NCI-H748 (cell line): ENCODE measurements around the gene OTP.

Experiments
- DNase-seq: peaks from one replicate; lab custom pipeline; 2025; ENCODE audit not compliant: unreplicated experiment; lab: John Stamatoyannopoulos, UW

The OTP gene

GRCh38 chr5:77640589-77641396, 2.3 kb upstream of the OTP start:
- DNase-seq = no peak

DNA sequence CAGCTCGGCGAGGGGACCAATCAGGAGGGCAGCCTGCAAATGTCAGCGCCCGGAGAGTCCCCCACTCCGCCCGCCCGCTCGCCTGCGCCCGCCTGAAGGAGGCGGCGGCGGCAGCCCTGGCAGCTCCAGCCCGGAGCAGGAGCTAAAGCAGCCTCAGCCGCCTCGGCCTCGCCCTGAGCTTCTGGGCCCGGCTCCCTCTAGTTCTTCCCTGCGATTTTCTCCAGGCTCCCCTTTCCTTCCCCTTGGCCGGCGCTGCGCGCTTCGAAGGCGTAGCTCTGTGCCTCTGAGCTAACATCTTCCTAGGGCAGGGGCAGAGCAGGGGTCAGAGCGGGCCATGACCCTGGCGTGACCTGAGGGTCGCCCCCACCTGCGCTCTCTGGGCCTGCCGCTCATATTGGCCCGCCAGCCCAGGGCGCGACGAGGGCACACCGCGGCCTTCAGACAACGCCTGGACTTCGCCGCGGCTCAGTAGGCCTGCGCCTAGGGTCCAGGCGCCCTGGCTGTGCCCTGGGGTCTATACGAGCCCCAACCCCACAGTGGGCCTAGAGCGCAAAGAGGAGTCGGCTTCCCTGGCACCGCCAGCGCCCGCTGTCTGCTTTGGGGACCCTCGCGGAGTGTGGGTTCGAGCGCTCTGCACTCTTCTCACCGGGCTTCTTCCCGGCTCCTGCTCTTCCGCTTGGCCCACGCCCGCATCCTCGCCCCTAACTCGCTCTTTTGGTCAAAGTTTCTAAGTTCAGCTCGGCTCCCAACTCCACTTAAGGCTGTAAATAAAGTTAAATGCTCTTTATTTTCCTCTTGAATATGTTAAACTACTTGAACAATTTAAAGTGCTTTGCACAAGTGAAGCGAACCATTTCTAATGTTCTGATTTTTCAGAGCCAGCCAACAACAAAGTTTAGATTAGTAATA, 504 bp upstream of the OTP start:
- DNase-seq = no peak

DNA sequence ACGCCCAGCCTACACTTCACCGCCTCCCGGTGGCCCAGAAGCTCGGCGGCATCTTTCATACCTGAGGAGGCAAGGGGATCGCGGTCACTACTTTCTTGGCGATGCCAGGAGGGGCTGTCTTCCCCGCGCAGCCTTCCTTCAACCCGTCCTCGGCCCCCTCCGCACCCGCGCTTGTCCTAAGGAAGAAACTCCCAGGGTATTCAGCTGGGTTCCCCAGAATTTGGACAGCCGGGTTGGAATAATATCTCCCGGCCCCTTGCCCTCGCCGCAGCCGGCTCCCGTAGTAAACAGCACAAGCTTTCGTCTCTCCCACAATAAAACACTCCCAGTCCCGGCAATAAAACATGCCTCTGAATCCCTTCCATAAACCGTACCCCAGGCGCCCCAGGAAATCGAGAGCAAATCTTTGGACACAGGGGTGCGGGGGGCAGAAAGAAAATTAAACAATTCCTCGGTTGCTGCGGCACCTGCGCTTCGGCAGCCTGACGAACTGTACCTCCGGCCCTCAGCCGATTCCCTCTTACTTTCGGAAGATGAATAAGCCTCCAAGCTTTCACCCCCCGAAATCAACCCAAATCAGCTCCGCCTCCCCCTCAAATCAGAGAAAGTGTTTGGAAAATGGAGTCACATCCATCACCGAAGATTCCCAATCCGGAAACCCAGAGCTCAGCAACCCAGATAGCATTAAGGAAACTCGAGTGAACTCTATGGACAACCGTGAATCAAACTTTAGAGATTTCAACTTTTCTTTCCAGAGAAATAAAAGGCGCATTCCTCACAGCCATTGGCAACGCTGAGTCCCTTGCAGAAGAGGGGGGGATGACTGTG, 1.1 kb downstream of the OTP start:
- DNase-seq = no peak

DNA sequence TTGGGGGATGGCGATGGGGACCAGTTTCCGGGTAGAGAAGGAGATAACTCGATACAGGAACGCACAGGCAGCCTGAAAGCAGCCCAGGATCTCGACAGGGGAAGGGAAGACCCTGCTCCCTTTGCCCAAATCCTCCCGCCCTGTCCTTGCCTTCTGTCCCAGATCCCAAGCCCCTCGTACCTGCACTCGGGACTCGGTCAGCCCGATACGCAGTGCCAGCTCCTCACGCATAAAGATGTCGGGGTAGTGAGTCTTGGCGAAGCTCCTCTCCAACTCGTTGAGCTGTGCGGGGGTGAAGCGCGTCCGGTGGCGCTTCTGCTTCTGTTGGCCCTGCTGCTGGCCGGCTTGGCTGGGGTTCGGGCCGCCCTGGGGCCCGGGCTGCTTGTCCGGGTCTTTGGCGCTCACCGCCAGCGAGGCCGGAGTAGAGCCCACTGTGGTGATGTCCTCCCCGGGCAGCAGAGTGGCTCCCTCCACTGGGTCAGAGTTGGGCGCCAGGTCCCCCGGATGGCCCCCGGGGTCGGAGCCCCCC, 1.8 kb downstream of the OTP start:
- no peak for DNase-seq

DNA sequence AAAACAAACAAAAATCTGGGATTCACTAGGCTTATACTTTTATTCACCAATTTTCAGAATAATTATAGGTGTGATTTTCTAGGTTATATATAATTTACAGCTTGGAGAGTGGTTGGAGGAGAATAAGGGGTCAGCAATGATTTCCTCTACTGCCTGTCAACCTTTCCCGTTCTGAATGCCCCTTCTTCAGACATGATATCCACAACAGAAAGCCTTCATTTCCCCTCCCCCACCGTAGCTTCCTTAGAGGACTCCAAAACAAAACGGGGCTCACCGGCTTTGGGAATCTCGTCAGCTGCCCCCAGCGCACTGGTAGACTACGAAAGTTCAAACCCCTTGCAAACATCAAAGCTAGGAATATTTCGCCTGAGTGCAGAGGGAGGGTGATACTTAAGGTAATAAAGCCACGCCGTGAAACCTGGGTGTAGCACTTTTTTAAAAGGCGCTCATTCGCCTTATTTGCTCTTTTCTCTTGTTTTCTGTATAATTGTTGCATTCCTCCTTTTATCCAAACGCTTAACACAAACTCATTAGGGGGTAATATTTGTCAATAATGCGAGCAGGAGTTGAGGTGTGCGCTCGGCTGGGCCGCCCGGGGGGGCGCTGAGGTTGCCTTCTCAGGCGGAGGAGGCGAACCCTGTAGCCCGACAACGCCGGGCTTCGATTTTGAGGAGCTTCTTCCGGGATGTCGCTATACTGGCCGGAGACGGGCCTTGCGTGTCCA, 2.4 kb downstream of the OTP start:
- no peak for DNase-seq

- DNase-seq = no peak
Measured at GRCh38 chr5:77635067-77635916, 3.2 kb downstream of the OTP start.

GRCh38 chr5:77633709-77634108, 4.8 kb downstream of the OTP start:
- no peak for DNase-seq

- DNase-seq = no peak
Measured at GRCh38 chr5:77633207-77633675, 5.3 kb downstream of the OTP start.

GRCh38 chr5:77632526-77633206, 5.8 kb downstream of the OTP start:
- no peak for DNase-seq

GRCh38 chr5:77630114-77630680, 8.3 kb downstream of the OTP start:
- DNase-seq = peak; percentile 92

- peak; percentile 83 for DNase-seq
Measured at GRCh38 chr5:77629509-77630113, 8.9 kb downstream of the OTP start.

DNA sequence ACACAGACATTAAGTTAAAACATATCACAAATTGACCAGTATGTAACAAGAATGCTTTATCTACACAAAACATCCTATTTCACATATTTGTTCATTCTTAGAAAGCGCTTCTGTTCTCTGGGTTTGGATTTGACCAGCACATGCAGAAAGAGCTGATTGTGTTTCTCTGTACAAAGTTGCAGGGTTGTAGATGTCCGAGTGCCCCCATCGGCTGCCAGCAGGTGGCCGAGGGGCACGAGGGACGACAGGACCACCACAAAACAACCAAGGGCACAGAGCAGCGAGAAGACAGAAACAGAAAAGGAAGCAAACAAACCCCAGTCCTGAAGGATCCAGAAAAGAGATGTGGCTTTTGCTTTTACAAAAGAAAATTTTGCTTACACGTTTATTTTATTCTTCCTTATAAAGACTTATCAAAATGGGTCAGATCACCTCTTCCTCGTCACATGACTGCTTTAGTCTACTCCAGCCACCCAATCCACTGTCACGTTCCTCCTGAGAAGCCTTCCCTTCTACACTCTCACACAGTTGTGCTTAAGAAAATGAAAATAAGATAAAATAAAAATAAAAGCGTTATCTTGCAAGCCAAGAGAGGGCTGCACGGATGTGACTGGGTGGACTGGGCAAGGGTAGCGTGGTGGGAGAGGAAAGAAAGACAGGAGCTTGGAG, 9.5 kb downstream of the OTP start:
- peak; percentile 38 for DNase-seq

DNA sequence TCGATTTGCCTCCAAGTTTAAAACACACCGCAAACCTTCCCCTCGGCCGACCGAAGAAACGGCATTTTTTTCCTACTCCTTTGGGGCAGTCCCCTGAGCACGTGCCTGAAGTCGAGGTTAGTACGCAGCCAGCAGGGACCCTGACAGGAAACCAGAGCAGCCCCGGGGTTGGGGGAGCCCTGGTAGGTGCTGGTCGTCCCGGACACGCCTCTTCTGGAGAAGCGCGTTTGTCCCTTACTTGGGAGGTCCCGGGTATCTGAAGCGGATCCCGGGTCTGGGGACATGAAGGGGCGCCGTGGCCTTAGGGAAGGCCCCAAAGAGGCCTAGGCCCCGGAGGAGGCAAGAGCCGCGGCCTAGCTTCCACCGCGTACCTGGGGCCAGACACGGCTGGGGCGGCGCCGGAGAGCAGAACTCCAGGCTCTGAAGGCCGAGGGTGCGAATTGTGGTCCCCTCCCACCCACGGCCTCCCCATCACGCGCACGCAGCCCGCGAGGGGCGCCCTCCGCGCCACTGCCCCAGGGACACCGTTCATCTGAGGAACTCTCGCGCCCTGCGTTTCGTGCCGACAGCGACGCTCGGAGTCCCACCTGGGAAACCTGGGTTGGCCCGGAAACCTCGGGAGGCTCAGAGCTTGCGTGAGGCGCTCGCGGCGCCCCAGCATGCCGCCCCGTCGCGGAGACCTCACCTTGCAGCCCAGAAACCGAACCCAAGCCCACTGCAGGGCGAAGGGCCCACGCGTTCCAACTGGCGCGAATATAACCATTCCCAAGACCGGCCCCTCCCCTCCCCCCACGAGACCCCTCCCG, 10.4 kb downstream of the OTP start:
- DNase-seq = no peak

- DNase-seq = no peak
Measured at GRCh38 chr5:77623203-77623740, 15.2 kb downstream of the OTP start.

DNA sequence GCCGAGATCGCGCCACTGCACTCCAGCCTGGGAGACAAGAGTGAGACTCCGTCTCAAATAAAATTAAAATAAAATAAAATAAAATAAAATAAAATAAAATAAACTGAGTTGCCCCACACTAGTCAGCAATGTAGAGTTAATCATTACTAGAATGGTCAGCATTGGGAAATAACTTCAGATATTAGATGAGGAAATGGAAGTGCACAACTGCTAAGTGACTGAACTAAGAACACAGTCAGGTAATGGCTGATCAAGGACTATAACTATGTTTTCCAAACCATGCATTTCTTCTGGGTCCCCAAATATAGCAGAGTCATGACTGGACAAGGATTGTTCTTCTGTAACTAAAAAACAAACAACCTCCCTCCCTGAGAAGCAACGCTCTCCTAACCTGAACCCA, 17.1 kb downstream of the OTP start:
- no peak for DNase-seq

DNA sequence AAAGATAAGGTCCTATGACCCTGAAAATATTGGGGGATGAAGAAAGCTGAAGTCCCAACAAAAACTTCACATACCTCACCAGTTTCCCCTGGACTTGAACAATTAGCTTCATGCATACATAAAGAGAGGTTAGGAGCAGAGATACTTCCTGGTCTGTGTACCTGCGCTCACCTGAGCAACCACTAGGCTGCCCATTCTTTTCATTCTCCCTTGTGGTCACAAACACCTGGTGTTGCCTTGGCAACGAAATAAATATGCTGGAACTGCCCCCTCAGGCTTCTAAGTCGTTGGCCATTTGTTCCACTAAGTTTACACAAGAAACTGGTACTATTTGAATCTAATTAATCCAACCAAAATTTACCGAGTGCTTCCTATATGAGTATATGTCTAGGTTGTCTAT, 18.1 kb downstream of the OTP start:
- peak; percentile 94 for DNase-seq
